H1 (cell line): ENCODE data around the gene BCL2. TPM values are rescaled to one million over a fixed set of nuclear protein-coding genes. Genes with fewer than 3 reads are reported as not detected.

Experiments used
- RXRA ChIP-seq: IDR thresholded peaks from 2 replicates; pipeline ENCODE4 v1.6.1; 2011; ENCODE audit warnings: low read depth, mild to moderate bottlenecking, low read length, moderate library complexity; ENCODE audit not compliant: insufficient read depth
- SAP30 ChIP-seq: fragments of 300-600 bp; sonication (generic); IDR thresholded peaks from 2 replicates; pipeline ENCODE4 v1.7.1; 2012; ENCODE audit warnings: low read length, moderate library complexity, mild to moderate bottlenecking, inconsistent platforms; ENCODE audit not compliant: insufficient read depth, insufficient replicate concordance
- polyA plus RNA-seq, 7 experiments: library from polyadenylated mRNA; depleted of rRNA in 3 of 7; stranded (reverse) in 5 of 7; unstranded in 2 of 7; fragments of >200 nt in 5 of 7; fragments of 200-250 nt in 2 of 7; gene quantifications; 1 replicate in 5 of 7; 2 replicates in 1 of 7; 4 replicates in 1 of 7; pipeline versions ENCODE4 v1.2.1 to v1.2.3, GENCODE V29; 2011 to 2013; ENCODE audit warnings: missing spikeins in 2 of 7, mixed read lengths in 2 of 7
- total RNA-seq: library from RNA; stranded (reverse); fragmentation: NEBNext Ultra II Directional; extraction: Animal tissue kit (Norgen Biotek cat#: 25700); gene quantifications from 2 replicates; pipeline ENCODE4 v1.2.1, GENCODE V29; 2021

BCL2 gene
- total and polyA plus RNA-seq, 2 of the 8 experiments (the other 6 are each of a cell fraction or from before 2014, with no cell fraction given), result 0.59 to 4.5 TPM

DNA sequence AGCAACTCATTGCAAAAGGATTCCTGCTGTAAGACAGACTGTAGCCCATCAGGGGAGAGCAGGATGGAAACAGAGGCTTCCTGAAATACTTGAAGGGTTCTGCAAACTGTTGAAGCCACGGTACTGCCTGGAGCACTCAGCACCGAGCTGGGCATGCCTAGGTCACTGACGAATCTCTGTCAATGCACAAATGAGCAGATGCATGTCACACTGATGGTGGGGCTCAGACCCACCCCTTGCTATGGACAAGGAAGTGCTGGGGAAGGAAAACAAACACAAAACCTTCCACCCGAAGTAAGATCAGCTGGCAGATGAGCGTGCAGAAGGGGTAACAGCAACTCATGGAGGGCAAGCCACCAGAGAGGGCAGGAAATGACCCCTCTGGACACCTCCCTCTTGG is 136.7 kb downstream of the BCL2 start (continued):
- TF ChIP-seq RXRA, result no peak
- no peak for TF ChIP-seq SAP30
